Left ventricle myocardium inferior (tissue), 1 donor: ENCODE data around the gene MTG2. TPM values are rescaled to one million over a fixed set of nuclear protein-coding genes. Genes with fewer than 3 reads are reported as not detected.

Source experiments
- DNase-seq: peaks from one replicate; pipeline ENCODE4 v3.0.0-alpha.2; 2020
- H3K27ac ChIP-seq: fragments of 200-600 bp; replicated peaks from 2 replicates; pipeline ENCODE4 v1.8.0; 2021
- H3K27me3 ChIP-seq: fragments of 200-600 bp; 2 replicates; pipeline ENCODE4 v1.8.0; 2021; ENCODE audit warnings: low read depth
- H3K36me3 ChIP-seq: fragments of 200-600 bp; 2 replicates; pipeline ENCODE4 v1.8.0; 2021
- H3K4me1 ChIP-seq: fragments of 200-600 bp; 2 replicates; pipeline ENCODE4 v1.8.0; 2021
- H3K4me3 ChIP-seq: fragments of 200-600 bp; 2 replicates; pipeline ENCODE4 v1.8.0; 2021; ENCODE audit warnings: mild to moderate bottlenecking, moderate library complexity
- H3K9me3 ChIP-seq: fragments of 200-600 bp; replicated peaks from 2 replicates; pipeline ENCODE4 v1.8.0; 2021
- intact Hi-C: fragments of 100-400 bp; cut with micrococcal nuclease; formaldehyde crosslinking; loops from one replicate; pipeline ENCODE4 v1.11.0; 2022
- total RNA-seq: library from RNA; stranded (reverse); fragmentation: NEBNext Ultra II Directional; extraction: Animal tissue kit (Norgen Biotek cat#: 25700); gene quantifications from one replicate; pipeline ENCODE4 v1.2.1, GENCODE V29; 2021
- TF ChIP-seq, protein P1 (sequence below): fragments of 200-600 bp; IDR thresholded peaks from 2 replicates; pipeline ENCODE4 v1.8.0; 2021; ENCODE audit warnings: antibody characterized with exemption, mild to moderate bottlenecking, borderline replicate concordance
- donor health status: DM: no; HTN: yes; CAD: no; lungs with severe emphysema.

Gene MTG2
- total RNA-seq, 1 donor from 2014 or later = 25.9 TPM

DNA sequence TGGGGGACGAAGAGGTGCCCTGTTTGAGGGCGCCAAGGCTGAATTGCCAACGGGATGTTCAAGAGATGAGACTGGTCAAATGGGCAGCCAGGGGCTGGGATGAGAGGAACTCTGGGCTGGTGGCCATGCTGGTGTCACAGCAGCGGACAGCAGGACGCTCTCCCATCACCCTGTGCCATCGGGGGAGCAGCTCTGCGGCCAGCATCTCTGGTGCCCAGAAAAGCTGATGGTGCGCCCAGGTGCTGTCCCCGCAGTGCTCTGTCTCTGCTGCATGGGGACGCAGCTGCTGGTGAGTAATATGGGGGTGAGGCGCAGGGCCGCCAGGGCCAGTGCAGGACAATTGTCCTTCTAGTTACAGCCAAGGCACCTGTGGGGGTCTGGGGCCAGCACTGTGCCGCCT lies 42.2 kb downstream of the MTG2 start:
- H3K4me3 ChIP-seq = no peak overlapping the region
- H3K27ac ChIP-seq = no peak overlapping the region
- H3K36me3 ChIP-seq = no peaks in the 10 kb centered on the region
- intact Hi-C loops = no loop called here
- H3K9me3 ChIP-seq = no peaks in the 10 kb centered on the region
- TF ChIP-seq, protein P1, sequence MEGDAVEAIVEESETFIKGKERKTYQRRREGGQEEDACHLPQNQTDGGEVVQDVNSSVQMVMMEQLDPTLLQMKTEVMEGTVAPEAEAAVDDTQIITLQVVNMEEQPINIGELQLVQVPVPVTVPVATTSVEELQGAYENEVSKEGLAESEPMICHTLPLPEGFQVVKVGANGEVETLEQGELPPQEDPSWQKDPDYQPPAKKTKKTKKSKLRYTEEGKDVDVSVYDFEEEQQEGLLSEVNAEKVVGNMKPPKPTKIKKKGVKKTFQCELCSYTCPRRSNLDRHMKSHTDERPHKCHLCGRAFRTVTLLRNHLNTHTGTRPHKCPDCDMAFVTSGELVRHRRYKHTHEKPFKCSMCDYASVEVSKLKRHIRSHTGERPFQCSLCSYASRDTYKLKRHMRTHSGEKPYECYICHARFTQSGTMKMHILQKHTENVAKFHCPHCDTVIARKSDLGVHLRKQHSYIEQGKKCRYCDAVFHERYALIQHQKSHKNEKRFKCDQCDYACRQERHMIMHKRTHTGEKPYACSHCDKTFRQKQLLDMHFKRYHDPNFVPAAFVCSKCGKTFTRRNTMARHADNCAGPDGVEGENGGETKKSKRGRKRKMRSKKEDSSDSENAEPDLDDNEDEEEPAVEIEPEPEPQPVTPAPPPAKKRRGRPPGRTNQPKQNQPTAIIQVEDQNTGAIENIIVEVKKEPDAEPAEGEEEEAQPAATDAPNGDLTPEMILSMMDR = no peak
- peaks cover 21% of the 10 kb centered on the region for H3K4me1 ChIP-seq
- peaks cover 85% of the 10 kb centered on the region for H3K27me3 ChIP-seq
- DNase-seq = no peak

DNA sequence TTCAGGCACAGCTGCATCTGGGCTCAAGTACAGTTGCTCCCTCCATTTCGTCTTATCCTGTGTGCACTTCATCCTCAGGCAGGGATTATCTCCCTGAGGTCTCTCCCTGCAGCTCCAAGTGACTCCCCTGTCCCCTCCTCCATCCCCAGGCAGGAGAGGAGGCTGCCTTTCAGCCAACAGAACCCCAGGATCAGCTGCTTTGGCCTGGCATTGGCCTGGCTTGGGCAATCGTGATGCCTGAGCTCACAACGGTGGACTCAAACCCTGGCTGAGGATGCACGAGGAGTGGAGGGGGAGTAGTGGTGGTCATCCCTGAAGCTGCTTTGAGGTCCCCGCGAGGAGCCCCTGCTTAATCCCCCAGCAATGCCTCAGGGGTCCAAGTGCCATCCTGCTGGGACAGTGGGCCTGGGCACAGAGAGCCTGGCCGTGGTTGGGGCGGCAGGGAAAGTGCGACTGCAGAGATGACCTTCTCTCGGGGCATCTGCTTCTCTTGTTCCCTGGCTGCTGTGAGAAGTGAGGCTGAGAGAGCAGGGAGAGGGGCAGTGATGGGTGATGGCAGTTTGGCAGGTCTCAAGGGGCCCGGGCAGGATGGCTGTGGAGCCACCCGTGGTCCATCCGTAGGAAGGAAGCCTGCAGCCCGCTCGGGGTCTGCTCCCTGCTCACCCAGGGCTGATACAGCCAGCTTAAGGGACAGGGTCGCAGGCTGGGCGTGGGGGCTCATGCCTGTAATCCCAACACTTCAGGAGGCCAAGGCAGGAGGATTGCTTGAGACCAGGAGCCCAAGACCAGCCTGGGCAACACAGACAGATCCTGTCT lies 43.2 kb downstream of the MTG2 start:
- Histone ChIP-seq H3K4me1 (peaks cover 13% of the 10 kb centered on the region), H3K9me3 (no peaks in the 10 kb centered on the region), H3K4me3 (no peak overlapping the region), H3K27ac (no peak overlapping the region), H3K36me3 (no peaks in the 10 kb centered on the region), H3K27me3 (peaks cover 76% of the 10 kb centered on the region)
- DNase-seq = no peak
- TF ChIP-seq, protein P1 = no peak
- intact Hi-C loops = no loop called here

DNA sequence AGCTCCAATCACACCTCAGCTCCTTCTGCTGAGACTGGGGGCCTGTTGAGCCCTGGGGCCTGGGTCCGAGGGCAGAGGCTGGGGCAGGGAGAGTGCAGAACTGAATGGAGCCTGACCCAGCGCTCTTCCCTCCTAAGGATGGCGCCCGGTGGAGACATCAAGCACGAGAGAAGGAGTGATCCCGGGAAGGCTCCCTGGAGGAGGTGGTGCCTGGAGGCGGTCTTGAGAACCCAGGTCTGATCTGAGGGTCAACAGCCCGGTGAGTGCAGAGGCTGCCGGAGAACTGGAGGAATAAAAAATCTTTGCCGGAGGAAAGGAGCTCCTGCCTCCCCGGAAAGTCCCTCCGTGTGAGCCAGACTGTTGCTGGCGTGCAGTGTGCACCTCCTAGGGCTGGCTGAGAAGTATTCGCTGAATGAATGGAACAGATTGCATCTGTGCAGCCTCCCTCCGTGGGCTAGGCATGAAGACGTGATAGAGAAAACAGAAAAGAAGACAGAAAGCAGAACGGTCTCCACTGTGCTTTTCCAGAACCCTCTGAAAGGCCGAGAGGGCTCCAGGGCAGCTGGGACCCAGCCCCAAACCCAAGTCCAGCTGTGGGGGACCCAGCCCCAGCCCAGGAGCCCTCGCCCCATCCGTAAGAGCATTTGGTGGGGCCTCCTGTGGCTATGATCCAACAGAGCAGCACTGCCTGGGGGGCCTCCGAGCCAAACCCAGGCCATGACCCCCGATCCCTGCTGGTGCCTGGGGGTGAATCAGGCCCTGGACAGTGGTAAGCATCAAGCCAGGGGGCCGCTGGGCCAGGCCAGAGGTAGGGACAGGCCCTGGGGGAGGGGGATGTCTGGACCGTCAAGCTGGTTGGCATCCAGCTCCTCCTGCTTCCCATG lies 44.1 kb downstream of the MTG2 start:
- no peak overlapping the region for H3K27ac ChIP-seq
- H3K27me3 ChIP-seq = peaks cover 67% of the 10 kb centered on the region
- no peaks in the 10 kb centered on the region for H3K9me3 ChIP-seq
- H3K4me1 ChIP-seq = peaks cover 10% of the 10 kb centered on the region
- no peak for DNase-seq
- H3K36me3 ChIP-seq = no peaks in the 10 kb centered on the region
- intact Hi-C loops = no loop called here
- TF ChIP-seq, protein P1 = no peak
- H3K4me3 ChIP-seq = no peak overlapping the region

DNA sequence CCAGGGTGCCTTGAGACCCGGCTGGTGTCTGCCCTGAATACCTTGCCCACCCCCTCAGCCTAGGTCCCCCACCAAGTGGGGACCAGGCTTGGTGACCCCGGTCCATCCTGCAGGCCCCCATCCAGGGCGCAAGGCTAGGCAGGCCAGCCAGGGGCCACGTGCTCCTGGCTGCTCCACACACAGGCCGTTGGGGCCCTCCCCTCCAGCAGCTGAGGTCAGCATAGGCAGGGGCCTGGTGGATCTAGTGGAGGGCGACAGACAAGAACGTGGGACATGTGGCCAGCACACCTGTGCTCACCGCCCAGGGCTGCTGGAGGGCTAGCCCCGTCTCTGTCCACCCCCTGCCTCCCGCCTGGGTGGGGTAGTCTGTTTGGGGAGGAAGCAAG lies 44.8 kb downstream of the MTG2 start:
- intact Hi-C loops = no loop called here
- Histone ChIP-seq H3K27me3 (peaks cover 66% of the 10 kb centered on the region), H3K36me3 (no peaks in the 10 kb centered on the region), H3K4me1 (peaks cover 14% of the 10 kb centered on the region), H3K27ac (no peak overlapping the region), H3K9me3 (no peaks in the 10 kb centered on the region), H3K4me3 (no peak overlapping the region)
- TF ChIP-seq, protein P1 = no peak
- no peak for DNase-seq

DNA sequence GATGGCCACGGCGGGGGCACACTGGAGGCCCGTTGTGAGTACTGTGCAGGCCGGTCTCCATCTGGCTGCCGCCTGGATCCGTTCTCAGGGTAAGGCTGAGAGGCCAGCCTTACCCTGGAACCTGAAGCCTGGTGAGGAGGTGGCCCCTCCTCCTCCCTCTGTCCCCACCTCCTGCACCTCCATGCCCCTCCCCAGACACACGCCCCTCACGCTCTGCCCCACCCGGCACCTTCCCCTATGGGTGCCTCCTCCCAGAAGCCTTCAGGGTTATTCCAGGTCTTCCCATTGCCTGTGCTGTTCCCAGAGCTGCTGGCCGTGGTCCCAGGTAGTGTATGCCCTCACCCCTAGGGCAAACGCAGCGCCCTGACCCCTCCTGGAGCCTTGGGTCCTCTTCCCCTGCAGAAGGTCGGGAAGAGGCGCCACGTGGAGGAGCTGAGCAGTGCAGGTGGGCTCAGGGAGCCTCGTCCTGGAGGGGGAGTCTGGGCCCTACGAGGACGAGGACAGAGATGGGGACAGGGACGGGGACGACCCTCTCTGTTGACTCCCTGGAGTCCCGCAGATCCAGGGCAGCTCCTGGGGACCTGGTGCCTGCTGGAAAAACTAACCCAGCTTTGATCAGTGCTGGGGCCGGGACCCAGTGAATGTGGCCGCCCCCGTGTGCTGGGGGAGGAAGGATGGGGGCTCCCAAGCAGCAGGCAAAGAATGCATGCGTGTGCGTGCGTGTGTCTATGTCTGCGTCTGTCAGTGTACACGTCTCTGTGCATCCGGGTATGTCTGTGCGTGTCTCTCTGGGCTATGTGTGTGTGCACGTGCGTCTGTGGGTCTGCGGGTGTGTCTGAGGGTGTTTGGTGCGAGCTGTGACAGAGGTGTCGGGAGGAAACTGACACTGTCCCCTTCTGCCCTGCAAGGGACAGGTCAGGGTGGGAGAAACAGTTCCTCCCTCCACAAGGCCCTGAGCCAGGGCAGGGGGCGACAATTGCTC lies 45.4 kb downstream of the MTG2 start:
- TF ChIP-seq, protein P1 = no peak
- H3K4me1 ChIP-seq = peaks cover 21% of the 10 kb centered on the region
- peaks cover 63% of the 10 kb centered on the region for H3K27me3 ChIP-seq
- H3K27ac ChIP-seq = no peak overlapping the region
- no peaks in the 10 kb centered on the region for H3K36me3 ChIP-seq
- no peak overlapping the region for H3K4me3 ChIP-seq
- intact Hi-C loops = no loop called here
- DNase-seq = no peak
- no peaks in the 10 kb centered on the region for H3K9me3 ChIP-seq
